ENCODE results near the gene CNN2. TPM values are rescaled to one million over a fixed set of nuclear protein-coding genes. Genes with fewer than 3 reads are reported as not detected.

The CNN2 gene
- total and polyA plus RNA-seq, 2 of the 13 experiments (the other 11 are each of a cell fraction or from before 2014, with no cell fraction given): 63.6 to 70.0 TPM

- no peak for TF ChIP-seq ZBTB42 (CRISPR knock-in tag; IDR thresholded peaks at IDR 0.05)
- no peak for TF ChIP-seq XBP1 (CRISPR knock-in tag; IDR thresholded peaks at IDR 0.05)
- TF ChIP-seq ZSCAN31 (CRISPR knock-in tag; IDR thresholded peaks at IDR 0.05; ENCODE audit: low read depth): 0 out of 2 replicates have a peak, but pooled peaks have one; percentile 78
- no peak for TF ChIP-seq FOXM1 (CRISPR knock-in tag; IDR thresholded peaks at IDR 0.05)
- TF ChIP-seq HNF4A (CRISPR knock-in tag; IDR thresholded peaks at IDR 0.05): no peak
- 0 out of 2 replicates have a peak, but pooled peaks have one; percentile 28 for TF ChIP-seq ZFP41 (CRISPR knock-in tag; IDR thresholded peaks at IDR 0.05; ENCODE audit: borderline replicate concordance)
- no peak for TF ChIP-seq RBAK (CRISPR knock-in tag; IDR thresholded peaks at IDR 0.05)
- peak; percentile 63; the same call in 1 of the 2 replicates for TF ChIP-seq E2F1 (CRISPR knock-in tag; IDR thresholded peaks at IDR 0.05)
- TF ChIP-seq FOXO4 (CRISPR knock-in tag; conservative IDR thresholded peaks at IDR 0.05): no peak
- no peak; the same call in 1 of the 2 replicates for TF ChIP-seq ISL2 (CRISPR knock-in tag; IDR thresholded peaks at IDR 0.05)
- TF ChIP-seq ZNF781 (CRISPR knock-in tag; IDR thresholded peaks at IDR 0.05; ENCODE audit: borderline replicate concordance, not compliant biosample characterization): no peak
- peak; percentile 94; the same call in 1 of the 2 replicates for TF ChIP-seq NCOA1 (CRISPR knock-in tag; IDR thresholded peaks at IDR 0.05)
- 0 out of 2 replicates have a peak, but pooled peaks have one; percentile 33 for TF ChIP-seq ZNF317 (CRISPR knock-in tag; IDR thresholded peaks at IDR 0.05)
- no peak for TF ChIP-seq ZNF121 (CRISPR knock-in tag; IDR thresholded peaks at IDR 0.05)
- TF ChIP-seq LRRFIP1 (CRISPR knock-in tag; conservative IDR thresholded peaks at IDR 0.05): no peak
- peak; percentile 84; the same call in 1 of the 2 replicates for TF ChIP-seq THAP9 (CRISPR knock-in tag; IDR thresholded peaks at IDR 0.05; ENCODE audit: borderline replicate concordance)
- TF ChIP-seq TFE3 (CRISPR knock-in tag; IDR thresholded peaks at IDR 0.05): peak; percentile 54
These were observed 42.0 kb upstream of the CNN2 start, which contains the start of gene WDR18 (continued) for GRCh38 chr19:984165-984967.

Measured in HepG2 (cell line).